Measurements from ENCODE around the gene IMP4.

Gene IMP4

GRCh38 chr2:130391872-130392670 is 49.4 kb downstream of the IMP4 start:
- DNase-seq (ENCODE audit: extremely low read depth, low read depth), result no peak
- peak; percentile 12 for TF ChIP-seq CTCF (IDR thresholded peaks at IDR 0.05; ENCODE audit: low read depth, low read length)

- no peak for TF ChIP-seq CTCF (IDR thresholded peaks at IDR 0.05; ENCODE audit: low read depth, low read length)
- no peak for DNase-seq (ENCODE audit: extremely low read depth, low read depth)
These were observed 50.7 kb downstream of the IMP4 start for GRCh38 chr2:130393318-130393910.

All from AG09319 (cell line).